K562 (cell line): ENCODE measurements around the gene TNNT2. TPM values are rescaled to one million over a fixed set of nuclear protein-coding genes. Genes with fewer than 3 reads are reported as not detected.

Experiments
- ATAC-seq: fragments of 200-7000 bp; cut with Tn5 transposase; 3 replicates; pipeline ENCODE4 v1.9.1; 2020; ENCODE audit warnings: moderate library complexity
- BruUV-seq: library from RNA; stranded (reverse); fragments of 400-500 nt; replicated peaks from 2 replicates; lab custom pipeline; 2021; lab: Mats Ljungman, UMichigan
- CTCF ChIA-PET: fragments of 300-600 bp; formaldehyde crosslinking; extraction: SDS; loops from one replicate; lab custom pipeline; 2021; ENCODE audit warnings: low intra/inter-chr PET ratio; lab: Yijun Ruan, JAX
- POLR2A ChIA-PET: fragments of 300-600, 350-650 bp; sonication (Branson Sonifier 250); formaldehyde crosslinking; extraction: SDS; loops from one replicate; lab custom pipeline; 2021; ENCODE audit warnings: antibody characterized with exemption, inconsistent platforms; lab: Yijun Ruan, JAX
- DNase-seq, 4 experiments: peaks; one replicate each; pipeline versions ENCODE4 v3.0.0 to v3.0.0-alpha.2; 2011 to 2018; ENCODE audit warnings: low spot score in 3 of 4, mixed read lengths in 3 of 4; ENCODE audit errors: extremely low read depth in 1 of 4
- FAIRE-seq: peaks from 2 replicates; lab custom pipeline; 2011; peaks lifted over from hg19 to GRCh38; lab: Jason Lieb, UNC
- H2AFZ ChIP-seq: 2 replicates; pipeline ENCODE4 v1.6.0; 2011; ENCODE audit warnings: low read depth, low read length, control low read depth, inconsistent platforms
- H3K27ac ChIP-seq: fragments of 200-600 bp; 3 replicates; pipeline ENCODE4 v1.8.0; 2011; ENCODE audit warnings: low read depth, mild to moderate bottlenecking, control low read depth, inconsistent platforms, low read length, moderate library complexity, mixed read lengths; ENCODE audit errors: extremely low read depth
- H3K27me3 ChIP-seq, 2 experiments: fragments of 300-600 bp in 1 of 2; 2 replicates in 1 of 2; 3 replicates in 1 of 2; pipeline versions ENCODE4 v1.6.0 to v1.8.0; 2011; ENCODE audit warnings: inconsistent platforms in 2 of 2, low read length in 2 of 2, mild to moderate bottlenecking in 1 of 2, mixed read lengths in 1 of 2, moderate library complexity in 1 of 2; ENCODE audit not compliant: control insufficient read depth in 2 of 2, insufficient read depth in 2 of 2
- H3K36me3 ChIP-seq: fragments of 300-600 bp; 3 replicates; pipeline ENCODE4 v1.8.0; 2011; ENCODE audit warnings: mild to moderate bottlenecking, low read length, inconsistent platforms; ENCODE audit not compliant: control insufficient read depth, insufficient read depth
- H3K4me1 ChIP-seq, 2 experiments: fragments of 200-600 bp in 1 of 2; replicated peaks in 1 of 2; 2 replicates in 1 of 2; 3 replicates in 1 of 2; pipeline versions ENCODE4 v1.5.1 to v1.8.0; 2011; ENCODE audit warnings: inconsistent platforms in 2 of 2, low read length in 2 of 2, mild to moderate bottlenecking in 1 of 2, mixed read lengths in 1 of 2, moderate library complexity in 1 of 2; ENCODE audit not compliant: control insufficient read depth in 2 of 2, insufficient read depth in 2 of 2
- H3K4me2 ChIP-seq: 2 replicates; pipeline ENCODE4 v1.6.1; 2011; ENCODE audit warnings: low read length, control low read depth, inconsistent platforms, mixed read lengths; ENCODE audit not compliant: insufficient read depth
- H3K4me3 ChIP-seq: fragments of 200-600 bp; sonication (generic), shearing (Covaris generic); 2 replicates; pipeline ENCODE4 v1.5.1; 2016; ENCODE audit warnings: control low read depth, inconsistent platforms
- H3K79me2 ChIP-seq: fragments of 200-600 bp; 3 replicates; pipeline ENCODE4 v1.8.0; 2011; ENCODE audit warnings: low read length, inconsistent platforms; ENCODE audit not compliant: control insufficient read depth, insufficient read depth
- H3K9ac ChIP-seq, 2 experiments: 2 replicates each; pipeline versions ENCODE4 v1.6.0 to v1.6.1; 2011; ENCODE audit warnings: low read depth in 2 of 2, low read length in 2 of 2, control low read depth in 1 of 2, inconsistent platforms in 1 of 2, mild to moderate bottlenecking in 1 of 2, mixed read lengths in 1 of 2; ENCODE audit not compliant: insufficient read depth in 1 of 2
- H3K9me1 ChIP-seq: one replicate; pipeline ENCODE4 v1.6.0; 2011; ENCODE audit warnings: inconsistent platforms, mild to moderate bottlenecking, low read length, moderate library complexity; ENCODE audit not compliant: control insufficient read depth, insufficient read depth
- H3K9me3 ChIP-seq: replicated peaks from 2 replicates; pipeline ENCODE4 v1.5.1; 2011; ENCODE audit warnings: low read depth, low read length, inconsistent platforms; ENCODE audit not compliant: control insufficient read depth, insufficient read depth
- H4K20me1 ChIP-seq: replicated peaks from 2 replicates; pipeline ENCODE4 v1.6.1; 2011; ENCODE audit warnings: low read length, inconsistent platforms, mixed read lengths; ENCODE audit not compliant: control insufficient read depth, insufficient read depth
- HNRNPH1 ChIP-seq: fragments of 200-400 bp; formaldehyde crosslinking; optimal IDR thresholded peaks from 2 replicates; pipeline ENCODE3; 2017; ENCODE audit warnings: low read depth, mild to moderate bottlenecking, low read length, moderate library complexity
- KAT7 ChIP-seq: sonication (generic); formaldehyde crosslinking; IDR thresholded peaks from 2 replicates; pipeline ENCODE4 v1.8.0; 2022; ENCODE audit warnings: missing genetic modification reagents, mild to moderate bottlenecking, borderline replicate concordance
- OTX1 ChIP-seq: fragments of 450-650 bp; formaldehyde crosslinking; IDR thresholded peaks from 2 replicates; pipeline ENCODE4 v1.4.0; 2022; ENCODE audit warnings: mild to moderate bottlenecking
- PHTF2 ChIP-seq: fragments of 250-450 bp; sonication (Bioruptor Pico); IDR thresholded peaks from 2 replicates; pipeline ENCODE4 v1.5.0; 2021; ENCODE audit warnings: mild to moderate bottlenecking
- SAP30 ChIP-seq: fragments of 200-600 bp; sonication (generic); IDR thresholded peaks from 2 replicates; pipeline ENCODE4 v1.6.1; 2012; ENCODE audit warnings: borderline replicate concordance, low read depth, mild to moderate bottlenecking, moderate library complexity, low read length, control low read depth, inconsistent platforms; ENCODE audit not compliant: insufficient read depth, poor library complexity, severe bottlenecking
- SNIP1 ChIP-seq: fragments of 450-650 bp; IDR thresholded peaks from 2 replicates; pipeline ENCODE4 v1.7.1; 2017; ENCODE audit warnings: low read depth, mild to moderate bottlenecking
- TCF7 ChIP-seq: sonication (generic); IDR thresholded peaks from 2 replicates; pipeline ENCODE4 v1.6.1; 2016; ENCODE audit warnings: antibody characterized with exemption, borderline replicate concordance
- TCFL5 ChIP-seq: fragments of 250-450 bp; sonication (Bioruptor Pico); conservative IDR thresholded peaks from 2 replicates; pipeline ENCODE4 v1.6.1; 2021; ENCODE audit warnings: mild to moderate bottlenecking, moderate library complexity, matching md5 sums
- USF2 ChIP-seq: sonication (generic); formaldehyde crosslinking; IDR thresholded peaks from 2 replicates; pipeline ENCODE4 v1.5.0; 2020; ENCODE audit warnings: missing genetic modification reagents
- ZBED1 ChIP-seq: IDR thresholded peaks from 2 replicates; pipeline ENCODE4 v1.6.1; 2014
- ZBTB1 ChIP-seq: sonication (generic); formaldehyde crosslinking; IDR thresholded peaks from 2 replicates; pipeline ENCODE4 v1.8.1; 2023; ENCODE audit warnings: missing genetic modification reagents, low read depth, mild to moderate bottlenecking, borderline replicate concordance
- ZNF143 ChIP-seq: sonication (generic); formaldehyde crosslinking; IDR thresholded peaks from 2 replicates; pipeline ENCODE4 v1.9.0; 2022; ENCODE audit warnings: mild to moderate bottlenecking, missing genetic modification reagents
- ZNF445 ChIP-seq: fragments of 250-450 bp; sonication (Bioruptor Pico); IDR thresholded peaks from 2 replicates; pipeline ENCODE4 v1.4.0; 2020; ENCODE audit warnings: low read depth, mild to moderate bottlenecking, moderate library complexity
- ZNF507 ChIP-seq: conservative IDR thresholded peaks from 2 replicates; pipeline ENCODE4 v1.6.1; 2017; ENCODE audit warnings: missing genetic modification characterization, missing compliant biosample characterization
- ZNF655 ChIP-seq: fragments of 250-450 bp; sonication (Bioruptor Pico); IDR thresholded peaks from 2 replicates; pipeline ENCODE4 v1.5.0; 2021
- ZNF695 ChIP-seq: fragments of 450-650 bp; formaldehyde crosslinking; IDR thresholded peaks from 2 replicates; pipeline ENCODE4 v1.4.0; 2020; ENCODE audit warnings: mild to moderate bottlenecking, moderate library complexity
- WGBS: fragments of 100-300 bp; shearing (Covaris generic); methylation state at CpG from one replicate; pipeline ENCODE4 v1.1.6; 2016; ENCODE audit warnings: low coverage, mixed read lengths; ENCODE audit not compliant: insufficient coverage; ENCODE audit errors: missing lambda C conversion rate; 5-methylcytosine and 5-hydroxymethylcytosine counted together
- in situ Hi-C: fragments of 300-500 bp; cut with MboI; formaldehyde crosslinking; loops from 4 replicates; pipeline ENCODE4 v1.15.0; 2018; ENCODE audit warnings: inconsistent platforms, mixed read lengths
- intact Hi-C: fragments of 100-400 bp; cut with micrococcal nuclease; formaldehyde crosslinking; loops from 2 replicates; pipeline ENCODE4 v1.14.2; 2022
- polyA plus RNA-seq, 8 experiments: library from polyadenylated mRNA; depleted of rRNA in 4 of 8; stranded (reverse) in 5 of 8; unstranded in 3 of 8; fragments of >200 nt; fragmentation: Nextera tagmentation in 2 of 8; fragmentation: Illumina TruSeq in 1 of 8; extraction: Ambion mirVana in 2 of 8; extraction: Trizol in 1 of 8; gene quantifications; 2 replicates each; pipeline versions ENCODE4 v1.2.1 to v1.2.3, GENCODE V29; 2011 to 2014; ENCODE audit warnings: inconsistent platforms in 1 of 8, missing spikeins in 1 of 8
- total RNA-seq, 7 experiments: library from RNA; depleted of rRNA in 6 of 7; stranded (reverse); fragments of >200 nt in 6 of 7; fragmentation: Illumina TruSeq in 2 of 7; extraction: Trizol in 2 of 7; gene quantifications; 2 replicates each; pipeline versions ENCODE4 v1.2.1 to v1.2.3, GENCODE V29; 2011 to 2021; ENCODE audit warnings: low replicate concordance in 1 of 7

The TNNT2 gene
- total and polyA plus RNA-seq, 9 of the 15 experiments (the other 6 are each of a cell fraction or from before 2014, with no cell fraction given): not detected

- Histone ChIP-seq H2AFZ (no peak overlapping the region), H3K27ac (no peak overlapping the region), H3K4me3 (no peak overlapping the region), H3K36me3 (no peaks in the 10 kb centered on the region), H3K9me3 (no peaks in the 10 kb centered on the region), H4K20me1 (no peaks in the 10 kb centered on the region; the same call in 1 of the 2 replicates), H3K4me1 (no peaks in the 10 kb centered on the region), H3K9ac (no peak overlapping the region), H3K27me3 (peaks cover 21 to 67% of the 10 kb centered on the region in 2 experiments), H3K79me2 (no peaks in the 10 kb centered on the region), H3K4me2 (no peak overlapping the region), H3K9me1 (no peaks in the 10 kb centered on the region)
- 0% methylated on average over 2 of the region's 2 CpGs for WGBS
- ChIA-PET CTCF (no interaction called here), POLR2A (interaction anchor here (0.6 to 1.2 kb wide), 2 partner anchors 17 to 19 kb away, joined by 3 read pairs; no protein-coding TSS in a partner anchor)
- no peak for TF ChIP-seq TCF7
- TF ChIP-seq OTX1: no peak
- TF ChIP-seq ZNF445 (CRISPR knock-in tag): no peak
- TF ChIP-seq ZNF695 (CRISPR knock-in tag): no peak
- TF ChIP-seq TCFL5 (CRISPR knock-in tag): no peak
- in situ Hi-C loops (no loop called here), intact Hi-C loops (no loop called here)
- BruUV-seq: no TSS peak
- DNase-seq: no peak
- FAIRE-seq: no peak
- ATAC-seq: no peak
Measured at GRCh38 chr1:201329286-201329685, 48.2 kb downstream of the TNNT2 start.

- ATAC-seq (no peak), FAIRE-seq (peak; percentile 40), DNase-seq (no peak)
- POLR2A ChIA-PET: interaction anchor here (1.2 kb wide), 1 partner anchor 18 kb away, joined by 3 read pairs; no protein-coding TSS in a partner anchor
- CTCF ChIA-PET: no interaction called here
- no peaks in the 10 kb centered on the region for H3K79me2 ChIP-seq
- in situ Hi-C loops: no loop called here
- peaks cover 20 to 69% of the 10 kb centered on the region in 2 experiments for H3K27me3 ChIP-seq
- H2AFZ ChIP-seq: no peak overlapping the region
- H3K9ac ChIP-seq: no peak overlapping the region; a peak in 1 of 4 replicates
- no peaks in the 10 kb centered on the region for H3K4me1 ChIP-seq
- intact Hi-C loops: no loop called here
- no peak overlapping the region for H3K27ac ChIP-seq
- no peaks in the 10 kb centered on the region for H3K9me1 ChIP-seq
- no TSS peak for BruUV-seq
- WGBS: 2% methylated on average over 4 of the region's 4 CpGs
- H3K36me3 ChIP-seq: no peaks in the 10 kb centered on the region
- peaks cover 5% of the 10 kb centered on the region; the same call in 1 of the 2 replicates for H4K20me1 ChIP-seq
- H3K9me3 ChIP-seq: no peaks in the 10 kb centered on the region
- H3K4me2 ChIP-seq: no peak overlapping the region
- no peak overlapping the region for H3K4me3 ChIP-seq
- no peak for TF ChIP-seq SAP30
- TF ChIP-seq ZBED1: no peak
- TF ChIP-seq HNRNPH1: no peak
- TF ChIP-seq ZNF507 (tag): no peak
- no peak for TF ChIP-seq ZNF143
- TF ChIP-seq PHTF2 (CRISPR knock-in tag): no peak
- no peak for TF ChIP-seq SNIP1
- no peak for TF ChIP-seq ZNF655 (CRISPR knock-in tag)
- TF ChIP-seq KAT7: no peak
- no peak for TF ChIP-seq ZBTB1 (CRISPR knock-in tag)
- TF ChIP-seq TCFL5 (CRISPR knock-in tag): no peak
- TF ChIP-seq USF2 (CRISPR knock-in tag): no peak
Measured at GRCh38 chr1:201328576-201328975, 48.9 kb downstream of the TNNT2 start.
